Measurements from ENCODE around the gene REPS2. TPM values are rescaled to one million over a fixed set of nuclear protein-coding genes. Genes with fewer than 3 reads are reported as not detected.

The REPS2 gene
- total RNA-seq, 2 donors from 2014 or later = 17.6 to 22.7 TPM

DNA sequence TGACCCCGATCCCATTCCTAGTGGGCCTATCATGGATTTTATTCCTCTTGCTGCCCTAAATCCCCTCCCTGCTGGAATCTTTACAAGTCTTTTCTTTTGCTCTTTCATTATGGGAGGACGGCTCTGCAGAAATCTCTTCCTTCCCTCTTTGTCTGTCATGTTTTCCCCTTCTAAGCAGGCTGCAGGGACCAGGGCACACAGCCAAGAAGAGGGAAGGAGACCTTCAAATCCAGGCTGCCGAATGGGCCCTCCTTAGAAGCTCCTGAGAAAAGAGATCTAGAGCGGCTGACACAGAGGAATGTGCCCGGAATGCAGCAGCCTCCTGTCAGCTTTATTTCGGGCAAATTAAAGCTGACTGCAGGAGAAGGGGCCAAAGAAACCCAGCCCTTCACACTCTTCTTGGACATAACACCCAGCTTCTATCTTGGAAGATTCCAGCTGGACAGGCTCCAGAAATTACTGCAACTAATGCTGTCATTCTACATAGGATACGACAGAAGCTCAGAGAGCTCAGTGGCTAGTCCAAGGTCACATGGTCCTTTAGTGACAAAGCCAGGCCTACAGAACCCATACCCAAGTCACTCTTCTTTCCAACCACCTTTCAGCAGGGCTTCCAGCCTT is 240.8 kb downstream of the REPS2 start:
- no peaks in the 10 kb centered on the region for H3K36me3 ChIP-seq
- H3K27ac ChIP-seq = no peak overlapping the region
- no peak overlapping the region for H3K4me3 ChIP-seq
- no peak for DNase-seq
- TF ChIP-seq, protein P1, sequence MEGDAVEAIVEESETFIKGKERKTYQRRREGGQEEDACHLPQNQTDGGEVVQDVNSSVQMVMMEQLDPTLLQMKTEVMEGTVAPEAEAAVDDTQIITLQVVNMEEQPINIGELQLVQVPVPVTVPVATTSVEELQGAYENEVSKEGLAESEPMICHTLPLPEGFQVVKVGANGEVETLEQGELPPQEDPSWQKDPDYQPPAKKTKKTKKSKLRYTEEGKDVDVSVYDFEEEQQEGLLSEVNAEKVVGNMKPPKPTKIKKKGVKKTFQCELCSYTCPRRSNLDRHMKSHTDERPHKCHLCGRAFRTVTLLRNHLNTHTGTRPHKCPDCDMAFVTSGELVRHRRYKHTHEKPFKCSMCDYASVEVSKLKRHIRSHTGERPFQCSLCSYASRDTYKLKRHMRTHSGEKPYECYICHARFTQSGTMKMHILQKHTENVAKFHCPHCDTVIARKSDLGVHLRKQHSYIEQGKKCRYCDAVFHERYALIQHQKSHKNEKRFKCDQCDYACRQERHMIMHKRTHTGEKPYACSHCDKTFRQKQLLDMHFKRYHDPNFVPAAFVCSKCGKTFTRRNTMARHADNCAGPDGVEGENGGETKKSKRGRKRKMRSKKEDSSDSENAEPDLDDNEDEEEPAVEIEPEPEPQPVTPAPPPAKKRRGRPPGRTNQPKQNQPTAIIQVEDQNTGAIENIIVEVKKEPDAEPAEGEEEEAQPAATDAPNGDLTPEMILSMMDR (IDR thresholded peaks at IDR 0.05) = no peak
- no peaks in the 10 kb centered on the region for H3K9me3 ChIP-seq
- no peak overlapping the region for H3K9ac ChIP-seq (ENCODE audit: low read depth in 2 of 2, low read length in 2 of 2)
- no peaks in the 10 kb centered on the region for H3K27me3 ChIP-seq
- no peaks in the 10 kb centered on the region for H3K4me1 ChIP-seq
- intact Hi-C loops (cut with DNase I) = no loop called here

DNA sequence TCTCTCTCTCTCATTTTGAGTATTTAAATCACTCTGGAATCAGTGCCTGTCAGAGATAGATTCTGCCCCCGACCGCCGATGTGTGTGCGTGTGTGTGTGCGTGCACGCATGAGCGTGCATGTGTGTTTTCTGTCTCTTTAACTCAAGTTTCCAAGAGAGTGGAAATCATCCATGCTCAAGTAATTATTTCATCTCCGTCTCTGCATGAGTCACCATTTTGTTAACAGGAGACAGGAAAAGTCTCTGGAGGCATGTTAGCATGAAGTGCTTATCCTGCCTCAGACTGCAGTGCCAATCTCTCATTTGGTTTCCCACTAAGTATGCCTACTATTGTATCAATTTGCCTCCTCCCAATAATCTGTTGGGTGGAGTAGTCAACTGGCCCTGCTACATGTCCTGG is 245.6 kb downstream of the REPS2 start:
- H3K27me3 ChIP-seq = no peaks in the 10 kb centered on the region
- H3K36me3 ChIP-seq = no peaks in the 10 kb centered on the region
- no peaks in the 10 kb centered on the region for H3K4me1 ChIP-seq
- TF ChIP-seq, protein P1 (IDR thresholded peaks at IDR 0.05) = no peak
- intact Hi-C loops (cut with DNase I) = no loop called here
- H3K9me3 ChIP-seq = no peaks in the 10 kb centered on the region
- H3K9ac ChIP-seq (ENCODE audit: low read depth in 2 of 2, low read length in 2 of 2) = no peak overlapping the region
- H3K27ac ChIP-seq = no peak overlapping the region
- DNase-seq = no peak
- H3K4me3 ChIP-seq = no peak overlapping the region

Other genes starting within 250 kb of the REPS2 start
- 10 to 100 TPM; 17.7 to 18.9 TPM for gene CTPS2, start 234.0 kb upstream of the REPS2 start, total RNA-seq
- gene SYAP1, start 227.0 kb upstream of the REPS2 start, total RNA-seq = 10 to 100 TPM; 45.8 to 63.5 TPM
- gene TXLNG, start 160.2 kb upstream of the REPS2 start, total RNA-seq = 10 to 100 TPM in 1 of 2 donors, 1 to 10 TPM in 1; 8.8 to 11.3 TPM
- gene RBBP7, start 76.3 kb upstream of the REPS2 start, total RNA-seq = 100 to 1,000 TPM in 1 of 2 donors, 10 to 100 TPM in 1; 89.3 to 112 TPM

Data from colonic mucosa (tissue), 4 donors.